D721Med (cell line): ENCODE measurements around the gene CAPN10.

Experiments used
- DNase-seq: peaks from one replicate; pipeline ENCODE4 v3.0.0; 2011; ENCODE audit warnings: low spot score; ENCODE audit not compliant: insufficient read length
- FAIRE-seq: peaks from 2 replicates; lab custom pipeline; 2011; peaks lifted over from hg19 to GRCh38; lab: Jason Lieb, UNC
- TF ChIP-seq, protein P1 (sequence below): IDR thresholded peaks from 2 replicates; pipeline ENCODE4 v1.5.1; 2012; ENCODE audit warnings: mild to moderate bottlenecking, control low read depth; ENCODE audit not compliant: insufficient read depth; ENCODE audit errors: missing control alignments

The CAPN10 gene

DNA sequence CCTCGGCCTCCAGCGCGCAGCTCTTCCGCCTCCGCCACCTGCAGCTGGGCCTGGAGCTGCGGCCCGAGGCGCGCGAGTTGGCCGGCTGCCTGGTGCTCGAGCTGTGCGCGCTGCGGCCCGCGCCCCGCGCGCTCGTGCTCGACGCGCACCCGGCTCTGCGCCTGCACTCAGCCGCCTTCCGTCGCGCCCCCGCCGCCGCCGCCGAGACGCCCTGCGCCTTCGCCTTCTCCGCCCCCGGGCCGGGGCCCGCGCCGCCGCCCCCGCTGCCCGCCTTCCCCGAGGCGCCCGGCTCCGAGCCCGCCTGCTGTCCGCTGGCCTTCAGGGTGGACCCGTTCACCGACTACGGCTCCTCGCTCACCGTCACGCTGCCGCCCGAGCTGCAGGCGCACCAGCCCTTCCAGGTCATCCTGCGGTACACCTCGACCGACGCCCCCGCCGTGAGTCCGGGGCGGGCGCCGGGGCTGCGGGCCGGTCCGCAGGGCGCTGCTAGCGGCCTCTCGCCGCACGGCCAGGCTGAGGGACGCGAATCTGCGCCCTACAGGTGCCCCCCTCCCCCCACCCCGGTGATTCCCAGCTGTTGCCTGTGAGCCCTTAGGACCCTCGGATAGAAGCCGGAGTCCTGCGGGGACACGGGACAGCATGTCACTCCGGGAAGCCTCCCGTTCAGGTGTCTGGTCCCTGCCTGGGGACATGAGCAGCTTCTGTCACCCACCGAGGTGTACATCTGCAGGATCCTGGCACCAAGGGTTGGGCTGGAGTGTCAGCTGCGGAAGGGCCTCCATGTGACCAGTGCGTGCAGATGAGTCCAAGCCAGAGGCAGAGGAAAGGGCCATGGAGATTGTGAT lies 17.6 kb upstream of the CAPN10 start:
- no peak for FAIRE-seq
- TF ChIP-seq, protein P1, sequence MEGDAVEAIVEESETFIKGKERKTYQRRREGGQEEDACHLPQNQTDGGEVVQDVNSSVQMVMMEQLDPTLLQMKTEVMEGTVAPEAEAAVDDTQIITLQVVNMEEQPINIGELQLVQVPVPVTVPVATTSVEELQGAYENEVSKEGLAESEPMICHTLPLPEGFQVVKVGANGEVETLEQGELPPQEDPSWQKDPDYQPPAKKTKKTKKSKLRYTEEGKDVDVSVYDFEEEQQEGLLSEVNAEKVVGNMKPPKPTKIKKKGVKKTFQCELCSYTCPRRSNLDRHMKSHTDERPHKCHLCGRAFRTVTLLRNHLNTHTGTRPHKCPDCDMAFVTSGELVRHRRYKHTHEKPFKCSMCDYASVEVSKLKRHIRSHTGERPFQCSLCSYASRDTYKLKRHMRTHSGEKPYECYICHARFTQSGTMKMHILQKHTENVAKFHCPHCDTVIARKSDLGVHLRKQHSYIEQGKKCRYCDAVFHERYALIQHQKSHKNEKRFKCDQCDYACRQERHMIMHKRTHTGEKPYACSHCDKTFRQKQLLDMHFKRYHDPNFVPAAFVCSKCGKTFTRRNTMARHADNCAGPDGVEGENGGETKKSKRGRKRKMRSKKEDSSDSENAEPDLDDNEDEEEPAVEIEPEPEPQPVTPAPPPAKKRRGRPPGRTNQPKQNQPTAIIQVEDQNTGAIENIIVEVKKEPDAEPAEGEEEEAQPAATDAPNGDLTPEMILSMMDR = no peak
- no peak for DNase-seq

DNA sequence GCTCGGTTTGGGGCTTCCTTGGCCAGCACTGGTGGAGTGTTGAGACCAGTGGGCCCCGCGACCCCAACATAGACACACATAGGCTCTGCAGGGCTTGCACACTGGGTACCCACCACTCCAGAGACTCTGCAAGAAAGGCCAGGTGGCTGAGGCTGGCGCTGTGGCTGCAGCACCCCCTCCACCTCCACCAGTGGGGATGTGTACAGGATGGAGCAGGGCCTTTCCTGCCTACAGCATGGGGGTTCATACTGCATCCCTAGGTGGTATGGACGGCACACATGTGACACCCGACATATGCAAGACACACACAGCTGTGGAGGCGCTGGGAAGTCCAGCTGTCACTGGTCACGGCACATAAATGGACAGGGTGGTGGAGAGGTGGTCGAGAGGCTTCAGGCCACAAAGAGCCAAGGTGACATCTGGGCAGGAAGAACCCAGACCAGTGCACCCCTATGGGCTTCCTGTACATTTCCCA lies 17.0 kb upstream of the CAPN10 start:
- TF ChIP-seq, protein P1 = no peak
- DNase-seq = no peak
- FAIRE-seq = no peak

DNA sequence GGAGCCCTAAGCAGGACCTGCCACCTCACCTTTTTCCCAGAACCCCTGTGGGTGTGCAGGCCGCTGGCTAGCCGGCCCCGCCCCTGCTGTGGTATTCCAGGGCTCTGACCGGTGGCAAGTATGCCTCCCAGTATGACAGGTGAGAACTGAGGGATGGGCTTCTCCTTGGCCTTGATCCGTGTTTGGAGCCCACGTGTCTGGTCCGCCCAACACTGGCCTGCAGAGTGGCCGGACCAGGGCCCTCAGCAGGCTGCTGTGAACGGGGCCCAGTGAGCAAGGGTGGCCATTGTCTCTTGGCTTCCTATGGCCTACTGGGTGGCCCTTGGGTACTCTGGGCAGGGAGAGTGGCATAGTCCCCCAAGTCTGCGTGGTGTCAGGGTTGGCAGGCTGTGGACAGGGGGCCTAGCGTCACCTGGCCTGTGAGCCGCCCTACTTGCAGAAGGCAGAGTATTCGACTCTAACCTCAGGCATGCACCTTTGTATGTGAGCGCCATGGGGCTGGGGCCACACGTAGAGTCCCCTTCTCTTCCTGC lies 16.5 kb upstream of the CAPN10 start:
- DNase-seq (no peak), FAIRE-seq (no peak)
- TF ChIP-seq, protein P1 = no peak

DNA sequence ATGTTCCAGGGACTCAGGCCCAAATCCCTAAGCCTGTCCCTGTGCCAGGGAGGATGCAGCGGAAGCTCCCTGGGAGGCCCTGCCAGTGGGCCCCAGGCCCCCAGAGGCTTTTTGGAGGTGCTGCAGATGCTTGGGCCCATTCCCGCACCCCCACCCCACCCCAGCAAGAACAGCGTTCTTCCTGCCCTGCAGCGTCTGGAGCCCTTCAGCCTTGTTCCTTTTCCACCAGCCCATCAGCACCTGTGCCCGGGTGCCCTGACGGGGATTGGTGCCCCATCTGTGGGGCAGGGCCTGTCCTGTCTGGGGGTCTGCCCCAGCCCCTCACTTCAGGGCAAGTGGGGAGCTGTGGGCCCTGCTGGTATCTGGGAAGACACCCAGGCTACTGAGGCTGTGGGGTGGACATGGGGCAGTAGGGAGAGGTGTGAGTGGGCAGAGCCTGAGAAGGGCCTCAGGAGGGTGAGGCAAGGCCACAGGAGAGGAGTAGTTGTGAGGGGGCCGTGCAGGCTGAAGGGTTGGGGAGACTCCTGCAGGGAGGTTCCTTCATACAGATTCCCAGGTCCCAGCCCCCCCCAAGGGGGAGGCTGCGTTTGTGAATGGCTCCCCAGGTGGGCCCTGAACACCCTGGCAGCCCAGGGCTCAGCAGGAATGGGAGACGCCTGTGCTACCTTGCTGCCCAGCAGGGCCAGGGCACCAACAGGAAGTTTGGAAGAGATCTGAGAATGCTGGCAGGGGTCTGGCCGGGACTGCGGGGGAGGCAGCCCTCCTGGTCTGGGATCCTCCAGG lies 15.8 kb upstream of the CAPN10 start:
- FAIRE-seq (no peak), DNase-seq (no peak)
- TF ChIP-seq, protein P1 = no peak

DNA sequence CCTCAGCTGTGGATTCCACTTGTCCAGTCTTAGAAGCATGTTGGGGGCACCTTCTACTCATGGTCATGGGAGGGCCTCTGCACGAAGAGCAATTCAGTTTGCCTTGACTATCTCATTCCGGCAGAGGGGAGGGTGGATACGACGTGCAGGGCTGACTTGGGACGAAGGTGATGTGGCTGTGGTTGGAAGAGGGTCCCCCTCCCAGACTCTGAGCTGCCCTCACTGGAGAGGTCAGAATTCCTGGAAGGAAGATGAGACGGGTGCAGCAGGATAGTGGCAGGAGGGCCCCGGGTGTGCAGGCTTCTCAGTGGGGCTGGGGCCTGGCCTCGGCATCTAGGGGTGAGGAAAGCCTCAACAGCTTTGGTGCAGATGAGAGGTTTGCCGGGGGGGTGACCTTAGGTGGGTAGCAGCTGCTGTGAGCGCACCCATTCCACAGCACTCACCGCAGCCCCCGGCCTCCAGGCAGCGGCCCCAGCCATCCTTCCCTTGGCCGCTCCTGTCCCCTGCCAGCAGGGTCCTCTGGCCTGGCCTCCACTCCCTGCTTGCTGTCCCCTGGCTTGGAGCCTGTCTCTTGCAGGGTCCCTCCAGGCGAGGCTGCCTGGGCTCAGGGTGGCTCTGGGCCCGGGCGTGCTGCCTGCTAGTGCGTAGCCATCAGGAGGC lies 15.1 kb upstream of the CAPN10 start:
- no peak for FAIRE-seq
- TF ChIP-seq, protein P1 = no peak
- DNase-seq = no peak

DNA sequence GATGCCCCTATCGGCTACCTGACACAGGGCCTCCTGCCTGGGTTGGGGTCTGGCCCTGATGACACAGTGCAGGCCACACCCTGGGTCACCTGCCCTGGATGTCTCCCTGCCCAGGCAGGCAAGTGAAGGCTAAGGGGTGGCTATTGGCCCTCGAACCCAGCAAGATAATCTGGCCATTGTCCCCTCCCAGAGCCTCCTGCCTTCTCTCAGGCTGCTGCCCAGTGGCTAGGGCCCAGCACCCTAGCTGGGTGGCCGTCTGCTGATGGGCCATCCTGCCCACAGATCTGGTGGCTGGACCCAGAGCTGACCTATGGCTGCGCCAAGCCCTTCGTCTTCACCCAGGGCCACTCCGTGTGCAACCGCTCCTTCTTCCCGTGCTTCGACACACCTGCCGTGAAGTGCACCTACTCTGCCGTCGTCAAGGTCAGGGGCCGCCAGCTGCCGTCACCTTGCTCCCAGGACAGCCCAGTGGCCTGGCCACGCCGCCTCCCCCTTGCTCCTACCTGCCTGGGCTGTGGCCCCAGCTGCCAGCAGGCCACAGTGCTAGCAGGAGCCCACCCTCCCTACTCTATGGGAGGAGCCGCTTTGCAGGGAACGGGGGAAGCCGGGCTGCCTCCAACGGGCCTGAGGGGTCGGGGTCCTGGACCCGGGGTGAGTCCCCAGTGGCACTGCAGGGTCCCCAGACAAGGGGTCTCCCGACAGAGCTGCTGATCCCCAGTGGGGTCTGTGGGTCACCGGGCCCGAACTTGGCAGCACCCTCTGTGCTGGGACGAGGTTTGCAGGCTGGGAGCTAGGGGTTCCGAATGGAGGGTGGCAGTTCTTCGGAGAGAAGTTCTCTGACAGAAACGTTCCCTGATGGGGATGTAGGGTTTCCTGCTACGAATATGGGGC lies 14.1 kb upstream of the CAPN10 start:
- FAIRE-seq (no peak), DNase-seq (no peak)
- TF ChIP-seq, protein P1 = no peak
